Activated naive CD4-positive, alpha-beta T cell treated with anti-CD3 and anti-CD28 coated beads, Interleukin-2, amount 50 U/mL, for 16 hours (primary cell): ENCODE data around the gene COL15A1.

ENCODE experiments used
- DNase-seq: peaks from one replicate; pipeline ENCODE4 v3.0.0-alpha.2; 2020

Gene COL15A1

DNA sequence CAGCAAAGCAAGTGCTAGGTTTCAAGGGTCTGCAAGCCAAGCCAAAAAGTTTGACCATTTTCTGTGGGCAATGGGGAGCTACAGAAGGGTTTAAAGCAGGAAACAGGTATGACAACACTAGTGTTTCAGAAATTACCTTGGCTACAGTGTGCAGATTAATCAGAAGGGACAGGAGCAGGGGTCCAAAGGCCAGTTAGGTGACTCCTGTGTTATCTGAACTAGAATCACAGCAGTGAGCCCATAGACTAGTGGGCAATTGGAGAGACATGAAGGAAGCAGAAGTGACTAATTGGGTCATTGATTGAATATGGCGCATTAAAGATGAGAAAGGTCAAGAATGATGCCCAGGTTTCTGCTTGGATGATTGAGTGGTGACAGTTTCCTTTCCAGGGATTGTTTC lies 119.8 kb downstream of the COL15A1 start:
- DNase-seq, result no peak

DNA sequence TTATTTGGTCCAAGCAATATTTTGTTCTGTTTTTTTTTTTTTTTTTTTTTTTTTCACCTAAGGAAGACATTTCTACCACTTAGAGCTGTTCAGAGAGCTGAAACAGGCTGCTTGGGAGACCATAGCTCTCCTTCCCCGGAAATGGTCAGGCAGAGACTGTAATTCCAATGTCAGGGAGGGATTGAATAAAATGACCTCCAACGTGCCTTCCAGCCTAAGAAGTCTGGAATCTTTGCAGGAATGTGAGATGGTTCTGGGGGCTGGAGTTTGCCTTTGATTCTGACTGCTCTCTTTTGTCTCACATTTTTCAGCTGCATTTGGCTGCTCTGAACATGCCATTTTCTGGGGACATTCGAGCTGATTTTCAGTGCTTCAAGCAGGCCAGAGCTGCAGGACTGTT lies 122.9 kb downstream of the COL15A1 start:
- no peak for DNase-seq

DNA sequence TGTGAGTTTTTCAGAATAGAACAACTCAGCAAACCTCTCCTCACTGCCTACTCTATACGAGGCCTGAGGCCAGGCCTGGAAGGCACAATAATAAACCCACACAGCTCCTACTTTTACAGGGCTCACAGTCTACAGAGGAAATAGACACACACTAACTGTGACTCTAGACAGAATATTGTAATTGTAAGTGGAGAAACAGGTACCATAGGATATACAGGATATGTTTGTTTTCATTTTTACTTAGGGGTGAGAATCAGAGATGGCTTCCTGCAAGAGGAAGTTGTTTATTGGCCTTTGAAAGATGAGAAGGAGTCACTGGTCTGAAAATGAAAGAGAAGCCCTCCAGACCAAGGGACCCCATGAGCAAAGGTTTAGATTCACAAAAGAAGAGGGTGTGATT lies 125.4 kb downstream of the COL15A1 start:
- DNase-seq, result no peak

DNA sequence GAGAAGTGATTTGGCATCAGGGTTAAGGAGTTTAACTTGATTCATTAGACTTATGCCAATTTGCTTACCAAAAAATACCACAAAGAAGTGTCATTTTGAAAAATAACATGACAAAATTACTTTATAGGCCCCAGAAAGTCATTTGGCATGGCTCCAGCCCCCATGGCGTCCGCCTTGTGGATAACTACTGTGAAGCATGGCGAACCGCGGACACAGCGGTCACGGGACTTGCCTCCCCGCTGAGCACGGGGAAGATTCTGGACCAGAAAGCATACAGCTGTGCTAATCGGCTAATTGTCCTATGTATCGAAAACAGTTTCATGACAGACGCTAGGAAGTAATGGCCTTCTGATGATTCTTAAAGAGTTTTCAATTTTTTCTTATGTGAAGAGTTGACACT lies 125.8 kb downstream of the COL15A1 start:
- DNase-seq, result no peak

DNA sequence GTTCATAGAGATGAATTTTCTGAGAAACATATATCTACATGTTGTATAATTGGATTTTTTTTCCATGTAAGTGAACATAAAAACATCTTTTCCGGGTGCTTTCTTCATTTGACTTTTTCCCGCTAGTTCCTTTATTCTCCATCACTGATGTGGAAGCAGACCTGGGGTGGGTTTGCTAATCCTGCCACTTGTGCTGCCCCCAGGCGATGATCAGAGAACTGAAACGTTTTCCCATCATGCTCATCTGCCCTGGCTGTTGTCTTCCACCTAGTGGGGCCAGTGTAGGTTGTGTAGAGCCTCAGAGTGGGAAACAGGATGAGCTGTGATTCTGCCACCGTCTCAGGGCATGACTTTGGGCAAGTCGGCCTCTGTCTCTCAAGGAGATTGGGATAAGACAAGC lies 127.0 kb downstream of the COL15A1 start:
- no peak for DNase-seq

DNA sequence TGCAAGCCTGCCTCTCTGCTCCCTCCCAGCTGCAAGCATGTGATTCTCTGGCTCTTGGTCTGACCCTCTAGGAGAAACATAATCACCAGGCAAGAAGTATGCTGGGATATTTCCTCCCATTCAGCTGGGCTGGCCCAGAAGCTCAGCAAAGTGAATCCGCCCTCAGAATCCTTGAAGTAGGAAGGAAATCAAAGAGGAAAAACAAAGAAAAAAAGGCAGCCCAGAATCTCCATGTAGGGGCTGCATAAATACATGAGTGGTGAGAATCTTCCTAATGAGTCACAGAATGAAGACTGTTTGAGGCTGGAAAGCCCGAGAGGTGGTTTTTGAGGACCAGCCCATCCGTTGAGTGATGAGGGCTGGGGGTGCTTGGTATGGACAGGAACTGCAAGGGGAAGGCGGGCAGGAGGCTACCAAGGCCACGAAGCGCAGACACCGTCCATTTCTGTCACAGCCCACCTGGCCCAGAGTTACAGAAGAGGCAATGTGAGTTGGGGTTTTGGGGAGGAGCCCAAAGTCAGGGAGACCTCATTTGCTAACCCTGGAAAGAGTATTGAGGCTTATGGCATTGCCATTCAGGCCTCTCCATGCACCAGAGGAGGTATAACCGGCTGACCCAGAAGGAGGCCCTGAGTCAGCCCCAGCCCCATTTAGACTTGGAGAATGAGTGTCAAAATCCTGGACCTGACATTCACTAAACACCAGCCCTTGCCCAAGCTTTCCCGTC lies 127.8 kb downstream of the COL15A1 start:
- DNase-seq, result no peak

DNA sequence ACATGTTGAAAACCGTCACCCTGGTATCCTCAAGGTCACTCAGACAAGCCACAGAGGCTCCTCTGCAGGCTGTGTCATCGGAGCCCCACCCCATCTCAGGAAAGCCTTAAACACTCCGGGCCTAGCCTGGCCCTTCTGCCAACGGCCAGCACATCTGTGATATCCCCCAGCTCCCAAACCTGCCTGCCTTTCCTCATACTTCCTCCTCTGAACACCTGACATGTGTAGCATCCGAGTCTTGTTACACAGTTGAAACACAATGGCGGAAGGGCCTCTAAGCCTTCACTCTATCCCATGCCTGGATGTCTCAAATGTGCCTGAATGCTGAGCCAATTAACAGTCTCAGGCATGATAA lies 128.3 kb downstream of the COL15A1 start:
- DNase-seq, result no peak

DNA sequence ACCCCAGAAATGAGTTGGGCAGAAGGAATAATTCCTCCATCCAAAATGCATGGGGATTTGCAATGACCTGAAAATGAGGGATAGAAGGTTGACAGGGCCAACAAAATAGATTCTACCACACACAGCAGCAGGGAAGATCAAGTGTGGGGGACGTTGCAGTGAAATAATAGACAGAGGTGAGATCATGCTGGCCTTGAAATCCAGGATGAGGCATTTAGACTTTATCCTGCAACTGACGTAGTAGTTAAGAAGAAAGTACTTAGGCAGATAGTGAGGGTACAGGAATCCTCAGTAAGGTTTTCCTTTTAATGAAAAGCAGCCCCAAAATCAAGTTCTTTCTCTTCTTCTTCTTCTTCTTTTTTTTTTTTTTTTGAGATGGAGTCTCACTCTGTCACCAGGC lies 129.6 kb downstream of the COL15A1 start:
- DNase-seq, result no peak

DNA sequence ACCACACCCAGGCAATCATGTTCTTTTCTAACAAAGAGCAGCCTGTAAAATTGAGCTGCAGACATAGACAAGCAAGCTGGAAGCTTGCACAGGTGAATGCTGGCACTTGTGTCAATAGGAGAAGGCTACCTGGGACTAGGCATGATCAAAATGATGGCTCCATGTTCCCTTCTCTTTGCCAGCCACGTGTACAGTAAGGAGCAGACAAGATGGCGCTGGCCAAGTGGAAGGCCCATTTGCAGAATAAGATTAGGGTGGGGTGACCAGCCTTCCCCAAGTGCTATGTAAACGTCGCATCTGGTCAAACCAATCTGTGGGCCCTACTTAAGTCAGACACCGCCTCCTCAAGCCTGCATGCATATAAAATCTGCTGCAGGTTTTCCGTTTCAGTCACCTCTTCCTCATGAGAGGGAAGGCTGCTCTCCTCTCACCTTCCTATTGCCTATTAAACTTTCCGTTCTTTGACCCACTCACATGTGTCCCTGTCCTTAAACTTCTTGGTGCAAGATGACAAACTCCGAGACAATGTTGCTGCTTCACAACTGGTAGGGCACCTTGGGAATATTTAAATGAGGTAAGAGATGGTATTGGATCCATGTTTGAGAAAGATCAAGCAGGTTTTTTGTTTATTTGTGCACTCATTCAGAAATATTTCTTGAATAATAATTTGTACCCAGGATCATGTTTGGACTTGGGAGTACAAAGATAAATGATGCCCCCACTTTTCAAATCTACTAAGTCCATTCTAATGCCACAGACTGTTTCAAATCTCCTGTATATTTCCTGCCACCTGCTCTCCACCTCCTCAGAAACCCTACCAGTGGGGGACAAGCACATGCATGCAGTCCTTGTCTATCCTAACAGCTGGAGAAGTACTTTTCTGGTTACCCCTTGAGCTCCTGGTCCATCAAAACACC lies 130.5 kb downstream of the COL15A1 start:
- DNase-seq, result no peak

DNA sequence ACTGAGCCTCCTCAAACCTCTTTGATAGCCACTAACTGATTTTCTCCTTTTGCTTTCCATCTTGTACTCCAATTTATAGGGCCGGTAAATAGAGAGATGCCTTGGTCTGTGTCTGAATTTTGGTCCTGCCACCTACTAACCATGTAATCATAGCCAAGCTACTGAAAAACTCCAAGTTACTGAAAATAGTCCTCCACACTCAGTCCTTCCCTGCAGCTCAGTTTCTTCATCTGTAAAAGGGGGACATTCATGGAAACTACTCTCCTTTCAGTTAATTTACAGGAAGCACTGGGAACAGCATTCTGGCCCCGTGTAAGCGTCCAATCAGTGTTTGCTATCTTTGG lies 131.2 kb downstream of the COL15A1 start:
- DNase-seq, result no peak

DNA sequence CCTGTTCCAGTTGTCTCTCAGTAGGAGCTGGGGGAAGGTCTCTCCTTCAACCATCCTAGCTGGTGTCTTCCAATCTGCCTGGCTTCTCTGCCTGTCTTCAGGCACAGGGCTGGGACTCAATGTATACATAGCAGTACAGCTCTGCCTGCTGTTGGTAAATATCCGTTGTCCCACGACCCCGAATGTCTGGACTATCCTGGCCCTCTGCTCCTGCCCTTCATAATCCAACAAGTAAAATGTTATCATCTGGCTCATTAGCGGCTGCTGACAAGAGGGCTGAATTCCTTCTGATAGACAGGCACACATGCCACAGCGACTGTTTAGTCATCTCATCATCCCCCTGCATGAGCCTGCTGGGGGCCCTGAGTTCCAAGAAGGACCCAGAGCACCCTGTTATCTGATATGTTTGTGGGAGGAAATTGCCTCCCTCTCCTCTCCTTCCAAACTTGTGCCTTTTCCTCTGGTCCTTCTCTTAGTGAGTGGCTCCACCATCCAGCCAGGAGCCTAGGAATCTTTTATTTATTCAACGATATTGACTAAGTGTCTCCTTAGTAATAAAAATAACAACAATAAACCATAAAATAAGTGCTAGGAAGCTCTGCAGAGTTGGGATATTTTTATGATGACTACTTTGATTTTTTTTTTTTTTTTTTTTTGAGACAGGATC lies 131.7 kb downstream of the COL15A1 start:
- no peak for DNase-seq

DNA sequence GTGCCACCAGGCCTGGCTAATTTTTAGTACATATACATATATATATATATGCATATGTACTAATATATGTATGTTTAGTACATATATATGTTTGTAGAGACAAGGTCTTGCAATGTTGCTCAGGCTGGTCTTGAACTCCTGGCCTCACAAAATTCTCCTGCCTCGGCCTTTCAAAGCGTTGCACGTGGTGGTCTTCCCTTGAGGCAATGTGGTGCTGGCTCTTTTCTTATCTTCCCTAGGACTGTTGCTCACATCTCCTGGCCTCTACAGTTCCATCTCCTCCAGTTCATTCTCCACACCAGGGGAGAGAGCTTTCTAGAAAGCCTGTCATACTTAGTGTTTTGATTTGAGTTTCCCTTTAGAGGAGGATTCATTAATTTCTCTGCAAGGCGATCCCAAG lies 132.3 kb downstream of the COL15A1 start:
- no peak for DNase-seq

DNA sequence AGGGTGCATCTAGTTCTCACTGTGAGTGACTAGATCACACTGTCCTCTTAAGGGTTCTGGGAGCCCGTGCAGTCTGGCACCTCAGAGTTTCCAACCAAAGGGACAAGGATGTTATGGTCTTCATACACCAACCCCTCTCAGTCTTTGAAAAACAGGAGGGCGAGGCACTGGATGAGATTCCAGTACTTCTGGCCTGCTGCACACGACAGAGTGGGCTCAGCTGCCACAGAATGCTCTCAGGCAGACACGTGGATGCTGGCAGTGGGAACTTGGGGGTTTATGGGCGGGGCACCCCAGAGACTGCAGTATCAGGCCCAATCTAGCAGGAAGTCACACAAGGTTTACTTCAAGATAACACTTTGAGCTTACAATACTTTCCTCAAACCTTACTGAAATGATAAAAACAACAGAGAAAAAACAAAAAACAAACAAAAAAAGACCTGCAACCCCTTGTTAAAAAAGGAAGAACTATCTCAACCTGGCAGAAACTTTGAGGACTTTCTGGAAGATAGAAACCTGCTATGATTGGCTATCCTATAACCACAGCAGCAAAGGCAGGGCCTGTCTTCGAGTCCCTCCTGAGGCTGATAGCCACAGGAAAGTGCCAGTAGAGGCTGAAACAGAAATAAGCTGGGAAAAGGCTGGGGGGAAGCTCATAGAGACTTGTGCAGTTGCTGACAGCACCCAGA lies 132.9 kb downstream of the COL15A1 start:
- no peak for DNase-seq

DNA sequence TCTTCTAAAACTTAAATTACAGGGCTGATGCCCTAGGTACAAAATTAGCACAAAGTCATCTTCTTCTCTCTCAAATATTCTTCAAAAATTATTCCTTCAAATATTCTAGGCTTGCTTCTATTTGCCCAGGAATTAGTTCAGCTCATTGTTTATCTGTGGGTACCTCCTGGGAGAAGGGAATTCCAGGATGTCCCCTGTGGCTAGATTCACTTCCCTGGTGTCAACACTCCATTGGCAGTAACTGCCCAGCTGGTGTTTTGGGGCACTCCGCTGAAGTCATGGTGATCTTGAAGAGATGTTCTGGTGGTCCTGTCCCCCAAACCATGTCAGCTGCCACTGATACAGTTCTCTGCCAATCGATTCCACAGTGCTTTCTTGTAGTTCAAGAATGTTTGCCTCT lies 135.0 kb downstream of the COL15A1 start:
- DNase-seq, result no peak

DNA sequence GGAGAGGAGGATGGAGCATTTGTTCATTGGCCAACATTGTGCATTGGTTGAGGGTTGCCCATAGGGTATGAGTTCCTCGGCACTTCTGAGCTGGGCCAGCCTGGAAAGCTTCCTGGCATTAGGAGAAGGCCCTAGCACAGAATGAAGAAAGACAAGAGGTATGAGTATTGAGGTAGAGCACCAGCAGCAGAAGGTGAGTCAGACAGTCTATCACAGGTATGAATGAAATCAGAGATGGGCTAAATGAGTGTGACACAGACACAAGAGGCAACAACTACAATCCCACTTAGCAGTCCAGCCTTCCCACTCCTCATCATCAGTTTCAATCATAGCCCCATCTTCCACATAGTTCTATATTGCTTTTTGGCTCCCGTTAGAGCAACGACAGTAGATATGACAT lies 135.8 kb downstream of the COL15A1 start:
- no peak for DNase-seq

DNA sequence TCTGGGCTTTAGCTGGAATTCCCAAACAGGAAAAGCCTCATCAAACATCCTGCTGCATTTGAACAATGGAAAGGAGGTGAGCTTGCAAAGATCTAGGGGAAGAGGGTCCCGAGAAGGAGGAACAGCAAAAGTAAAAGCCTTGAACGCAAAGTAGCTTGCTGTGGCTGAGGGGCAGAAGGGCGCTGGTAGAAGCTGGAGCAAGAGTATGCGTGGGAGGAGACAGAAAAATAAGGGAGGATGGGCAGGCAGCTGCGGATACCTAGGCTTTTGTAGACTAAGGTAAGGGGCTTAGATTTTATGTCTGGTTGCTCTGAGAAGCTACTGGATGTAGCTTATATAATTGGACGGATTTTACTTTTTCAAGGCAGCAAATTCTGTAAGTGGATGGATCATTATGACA lies 139.3 kb downstream of the COL15A1 start:
- DNase-seq, result no peak

DNA sequence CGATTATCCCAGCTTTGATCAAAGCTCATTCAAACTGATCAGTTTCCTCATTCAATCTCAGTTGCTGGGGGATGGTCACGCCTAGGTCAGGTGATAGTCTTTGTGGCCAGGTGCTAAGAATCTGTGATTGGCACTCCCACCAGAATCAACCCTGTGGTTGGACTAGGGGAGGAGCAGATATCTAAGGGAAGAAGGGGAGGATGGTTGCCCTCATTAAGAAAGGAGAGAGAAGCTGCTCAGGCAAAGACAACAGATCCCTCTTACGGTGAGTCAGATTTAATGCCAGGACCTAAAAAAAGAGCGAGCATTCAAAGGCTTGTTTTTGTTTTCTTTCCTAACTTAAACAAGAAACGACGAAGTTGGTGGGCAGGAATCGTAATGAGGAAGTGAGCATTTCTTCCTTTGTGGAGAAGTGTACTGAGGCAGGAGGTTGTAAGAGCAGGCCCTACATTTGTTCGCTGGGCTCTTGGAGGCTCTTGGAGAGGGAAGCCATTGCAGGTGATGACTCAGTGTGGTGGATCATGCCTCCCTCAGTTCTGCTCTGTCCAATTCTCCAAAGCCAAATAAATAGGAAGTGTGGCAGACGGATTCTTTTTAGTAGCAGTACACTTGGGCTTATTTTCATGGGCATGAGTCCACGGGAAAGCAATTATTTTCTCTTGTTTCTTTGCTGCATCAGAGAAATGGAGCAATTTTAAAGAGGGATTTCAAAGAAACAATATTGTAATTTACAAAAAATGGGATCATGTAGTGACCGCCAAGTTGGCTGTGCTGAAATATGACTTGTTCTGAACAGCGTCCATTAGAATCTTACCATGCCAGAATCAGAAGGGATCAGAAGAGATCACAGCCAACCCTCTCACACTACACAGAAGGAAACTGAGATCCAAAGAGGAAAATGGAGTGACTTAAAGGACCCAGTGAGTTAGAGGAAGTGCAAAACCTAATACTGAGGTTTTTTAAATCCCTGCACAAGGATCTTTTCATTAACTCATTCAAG lies 142.5 kb downstream of the COL15A1 start:
- DNase-seq, result no peak

DNA sequence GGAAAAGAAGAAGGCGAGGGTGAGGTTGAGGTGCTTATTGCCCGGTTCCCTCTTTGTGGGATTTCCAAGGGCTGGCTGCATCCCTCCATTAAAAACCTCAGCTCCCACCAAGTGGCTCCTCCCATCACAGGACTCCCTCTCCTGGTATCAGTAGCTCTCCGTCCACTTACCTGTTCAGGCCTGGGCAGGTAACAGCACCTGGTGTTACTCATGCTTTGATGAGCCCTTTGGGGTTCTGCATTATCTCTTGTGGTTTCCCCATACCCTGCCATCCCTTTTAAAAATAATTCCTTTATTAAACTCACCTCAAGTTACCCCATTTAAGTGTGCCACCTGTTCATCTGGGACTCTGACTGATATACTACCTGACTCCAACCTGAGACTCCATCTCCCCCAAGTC lies 143.8 kb downstream of the COL15A1 start:
- DNase-seq, result no peak

DNA sequence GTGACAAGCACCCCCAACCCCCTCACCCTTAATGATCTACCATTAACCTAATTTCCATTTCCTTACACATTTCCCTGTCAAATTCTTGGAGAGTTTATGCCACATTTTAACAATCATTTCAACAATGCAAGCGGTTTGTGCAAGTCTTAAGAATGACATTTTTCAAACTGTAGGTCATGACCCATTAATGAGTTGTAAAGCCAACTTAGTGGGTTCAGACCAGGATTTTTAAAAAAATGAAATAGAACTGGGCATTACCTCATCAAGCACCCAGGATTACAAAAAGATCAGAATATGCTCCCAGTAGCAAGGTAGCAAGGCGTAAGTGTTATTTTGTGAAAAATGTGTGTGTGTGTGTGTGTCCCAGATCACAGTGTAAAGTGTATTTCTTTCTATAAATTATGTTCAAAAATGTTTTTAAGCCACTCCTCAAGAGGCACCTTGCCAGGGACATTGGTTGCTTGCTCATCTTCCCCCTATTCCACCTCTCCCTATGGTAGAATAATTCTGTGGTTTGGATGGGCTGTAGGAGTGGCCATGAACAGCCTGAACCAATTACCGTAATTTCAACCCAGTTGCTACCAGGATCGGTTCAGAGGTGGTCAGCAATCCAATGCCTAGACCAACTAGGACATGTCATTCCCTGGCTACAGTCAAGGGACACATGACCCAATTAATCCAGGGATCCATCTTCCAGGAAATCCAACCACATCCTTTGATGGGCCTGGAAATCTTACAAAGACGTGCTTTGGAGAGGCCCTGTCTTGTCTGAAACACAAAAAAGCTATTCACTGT lies 146.8 kb downstream of the COL15A1 start:
- no peak for DNase-seq

DNA sequence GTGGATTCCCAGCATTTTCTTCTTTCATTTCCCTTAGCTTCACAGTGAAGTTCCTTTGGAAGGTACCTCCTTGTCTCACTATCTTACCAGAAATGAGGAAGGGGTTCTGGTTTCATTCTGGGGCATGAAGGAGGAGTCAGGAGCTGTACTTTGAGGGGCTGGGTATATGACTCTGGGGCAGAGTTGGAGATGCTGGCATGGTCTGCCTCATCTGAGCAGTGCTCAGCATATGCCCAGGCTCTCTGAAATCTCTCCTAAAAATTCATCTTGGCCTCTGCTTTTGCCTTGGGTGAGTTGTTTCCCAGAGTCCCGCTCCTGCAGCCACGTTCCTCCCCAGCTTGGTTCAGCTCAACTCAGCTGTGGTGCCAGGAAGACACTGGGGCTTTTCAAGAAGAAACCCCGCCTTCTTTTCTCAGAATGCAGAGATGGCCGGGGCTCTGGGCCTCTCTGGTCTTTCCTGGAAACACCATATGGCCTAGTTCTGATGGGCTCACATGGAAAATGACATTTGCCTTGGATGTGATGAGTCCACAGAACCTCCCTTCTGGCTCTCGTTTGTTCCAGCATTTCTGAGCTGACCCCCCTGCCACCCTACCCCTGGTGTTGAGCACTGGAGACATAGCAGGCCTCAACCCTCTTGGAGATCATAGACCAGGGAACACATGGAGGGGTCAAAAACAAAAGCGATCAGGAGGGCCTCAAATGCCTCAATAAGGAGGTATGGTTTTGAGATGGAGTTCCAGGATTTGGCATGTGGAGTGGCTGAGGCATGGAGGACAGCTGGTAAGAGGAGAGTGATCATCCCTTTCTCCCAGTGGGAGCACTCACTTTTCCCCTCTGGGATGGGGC lies 149.2 kb downstream of the COL15A1 start:
- DNase-seq, result no peak

DNA sequence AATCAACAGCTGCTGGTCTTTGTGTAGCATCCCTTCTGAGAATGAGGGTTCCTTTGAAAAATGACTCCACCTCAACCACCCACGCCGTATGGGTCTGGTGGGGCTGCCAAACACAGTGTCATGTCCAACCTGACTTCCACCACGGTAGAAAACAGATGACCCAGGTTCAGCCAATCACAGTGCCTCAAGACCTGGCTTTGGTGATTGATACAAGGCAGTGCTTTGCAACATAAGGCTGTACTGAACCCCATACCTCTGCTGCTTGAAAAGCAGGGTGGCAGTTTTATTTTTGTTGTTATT lies 149.7 kb downstream of the COL15A1 start:
- DNase-seq, result no peak
